IgD-negative memory B cell (primary cell): ENCODE data around the gene CRYBG1. TPM values are rescaled to one million over a fixed set of nuclear protein-coding genes. Genes with fewer than 3 reads are reported as not detected.

Source experiments
- H3K27ac Mint-ChIP-seq, 3 donors: one replicate each; pipeline ENCODE4 v1.8.0; 2020 to 2022; ENCODE audit warnings: mild to moderate bottlenecking in 3 of 3, mixed read lengths in 3 of 3, moderate library complexity in 1 of 3
- H3K27me3 Mint-ChIP-seq: one replicate; pipeline ENCODE4 v1.8.0; 2021; ENCODE audit warnings: mixed read lengths
- H3K36me3 Mint-ChIP-seq: one replicate; pipeline ENCODE4 v1.8.0; 2020; ENCODE audit warnings: mild to moderate bottlenecking, mixed read lengths
- H3K4me1 Mint-ChIP-seq, 3 donors: one replicate each; pipeline ENCODE4 v1.8.0; 2020 to 2022; ENCODE audit warnings: mixed read lengths in 3 of 3, mild to moderate bottlenecking in 1 of 3
- H3K4me3 Mint-ChIP-seq, 4 donors: one replicate each; pipeline ENCODE4 v1.8.0; 2020 to 2022; ENCODE audit warnings: mild to moderate bottlenecking in 4 of 4, mixed read lengths in 4 of 4, moderate library complexity in 3 of 4
- H3K9me3 Mint-ChIP-seq, 3 donors: one replicate each; pipeline ENCODE4 v1.8.0; 2020 to 2021; ENCODE audit warnings: mixed read lengths in 3 of 3, mild to moderate bottlenecking in 1 of 3
- polyA plus RNA-seq: library from polyadenylated mRNA; unstranded; fragments of 300-500 nt; fragmentation: Illumina TruSeq; gene quantifications from one replicate; pipeline ENCODE4 v1.2.3, GENCODE V29; 2021

CRYBG1 gene
- polyA plus RNA-seq, 1 donor from 2014 or later = 18.1 TPM

GRCh38 chr6:106360989-106361430 is 493 bp downstream of the CRYBG1 start:
- H3K4me1 Mint-ChIP-seq = peaks cover 4 to 11% (median 6%) of the 10 kb centered on the region in 3 donors
- peaks cover 16% of the 10 kb centered on the region for H3K27me3 Mint-ChIP-seq
- peak overlapping the region; percentile 78 to 97 (median 90) for H3K4me3 Mint-ChIP-seq
- H3K9me3 Mint-ChIP-seq = peaks cover 0 to 1% (median 0%) of the 10 kb centered on the region in 3 donors
- peak overlapping the region in 1 of 3 donors; percentile 92 for H3K27ac Mint-ChIP-seq
- no peaks in the 10 kb centered on the region for H3K36me3 Mint-ChIP-seq

- Mint-ChIP-seq H3K36me3 (no peaks in the 10 kb centered on the region), H3K27ac (no peak overlapping the region), H3K4me1 (peaks cover 4 to 11% (median 6%) of the 10 kb centered on the region in 3 donors), H3K9me3 (no peaks in the 10 kb centered on the region), H3K27me3 (peaks cover 7% of the 10 kb centered on the region), H3K4me3 (no peak overlapping the region)
Measured at GRCh38 chr6:106363401-106364138, 3.1 kb downstream of the CRYBG1 start.

GRCh38 chr6:106369739-106370138 is 9.2 kb downstream of the CRYBG1 start:
- H3K9me3 Mint-ChIP-seq = no peaks in the 10 kb centered on the region
- no peaks in the 10 kb centered on the region for H3K36me3 Mint-ChIP-seq
- H3K27ac Mint-ChIP-seq = no peak overlapping the region
- H3K4me3 Mint-ChIP-seq = no peak overlapping the region
- H3K4me1 Mint-ChIP-seq = no peaks in the 10 kb centered on the region
- peaks cover 2% of the 10 kb centered on the region for H3K27me3 Mint-ChIP-seq

- H3K9me3 Mint-ChIP-seq = no peaks in the 10 kb centered on the region
- H3K27me3 Mint-ChIP-seq = peaks cover 2% of the 10 kb centered on the region
- no peak overlapping the region for H3K4me3 Mint-ChIP-seq
- H3K4me1 Mint-ChIP-seq = no peaks in the 10 kb centered on the region
- no peaks in the 10 kb centered on the region for H3K36me3 Mint-ChIP-seq
- no peak overlapping the region for H3K27ac Mint-ChIP-seq
Measured at GRCh38 chr6:106370639-106371038, 10.1 kb downstream of the CRYBG1 start.

- Mint-ChIP-seq H3K27ac (no peak overlapping the region), H3K4me3 (no peak overlapping the region), H3K36me3 (no peaks in the 10 kb centered on the region), H3K27me3 (peaks cover 4% of the 10 kb centered on the region), H3K4me1 (peaks cover 0 to 5% (median 0%) of the 10 kb centered on the region in 3 donors), H3K9me3 (no peaks in the 10 kb centered on the region)
Measured at GRCh38 chr6:106372838-106373501, 12.5 kb downstream of the CRYBG1 start.

GRCh38 chr6:106373502-106374239 is 13.2 kb downstream of the CRYBG1 start:
- Mint-ChIP-seq H3K4me1 (peaks cover 0 to 5% (median 0%) of the 10 kb centered on the region in 3 donors), H3K4me3 (no peak overlapping the region), H3K36me3 (peaks cover 2% of the 10 kb centered on the region), H3K27me3 (peaks cover 4% of the 10 kb centered on the region), H3K9me3 (no peaks in the 10 kb centered on the region), H3K27ac (no peak overlapping the region)

GRCh38 chr6:106377061-106377540 is 16.6 kb downstream of the CRYBG1 start:
- Mint-ChIP-seq H3K4me1 (peaks cover 5 to 14% (median 5%) of the 10 kb centered on the region in 3 donors), H3K27me3 (peaks cover 7% of the 10 kb centered on the region), H3K4me3 (no peak overlapping the region), H3K9me3 (no peaks in the 10 kb centered on the region), H3K36me3 (peaks cover 2% of the 10 kb centered on the region), H3K27ac (peak overlapping the region in 1 of 3 donors; percentile 20)

- Mint-ChIP-seq H3K27me3 (peaks cover 6% of the 10 kb centered on the region), H3K9me3 (no peaks in the 10 kb centered on the region), H3K27ac (no peak overlapping the region), H3K4me1 (peaks cover 5 to 17% (median 6%) of the 10 kb centered on the region in 3 donors), H3K4me3 (no peak overlapping the region), H3K36me3 (peaks cover 2% of the 10 kb centered on the region)
Measured at GRCh38 chr6:106379951-106380350, 19.4 kb downstream of the CRYBG1 start.

GRCh38 chr6:106380407-106380806 is 19.9 kb downstream of the CRYBG1 start:
- Mint-ChIP-seq H3K27me3 (peaks cover 6% of the 10 kb centered on the region), H3K4me1 (peaks cover 5 to 17% (median 6%) of the 10 kb centered on the region in 3 donors), H3K9me3 (no peaks in the 10 kb centered on the region), H3K27ac (no peak overlapping the region), H3K4me3 (no peak overlapping the region), H3K36me3 (peaks cover 2% of the 10 kb centered on the region)

GRCh38 chr6:106381223-106381622 is 20.7 kb downstream of the CRYBG1 start:
- Mint-ChIP-seq H3K4me3 (no peak overlapping the region), H3K4me1 (peaks cover 5 to 17% (median 6%) of the 10 kb centered on the region in 3 donors), H3K27me3 (peaks cover 5% of the 10 kb centered on the region), H3K27ac (no peak overlapping the region), H3K9me3 (no peaks in the 10 kb centered on the region), H3K36me3 (peaks cover 2% of the 10 kb centered on the region)

- Mint-ChIP-seq H3K27ac (no peak overlapping the region), H3K4me3 (no peak overlapping the region), H3K27me3 (peaks cover 4% of the 10 kb centered on the region), H3K4me1 (peaks cover 5 to 15% (median 6%) of the 10 kb centered on the region in 3 donors), H3K9me3 (no peaks in the 10 kb centered on the region), H3K36me3 (peaks cover 2% of the 10 kb centered on the region)
Measured at GRCh38 chr6:106381881-106382280, 21.4 kb downstream of the CRYBG1 start.

- H3K36me3 Mint-ChIP-seq = no peaks in the 10 kb centered on the region
- H3K27ac Mint-ChIP-seq = no peak overlapping the region
- no peak overlapping the region for H3K4me3 Mint-ChIP-seq
- H3K4me1 Mint-ChIP-seq = peaks cover 5 to 12% (median 6%) of the 10 kb centered on the region in 3 donors
- no peaks in the 10 kb centered on the region for H3K9me3 Mint-ChIP-seq
- H3K27me3 Mint-ChIP-seq = peaks cover 4% of the 10 kb centered on the region
Measured at GRCh38 chr6:106383573-106383972, 23.1 kb downstream of the CRYBG1 start.

GRCh38 chr6:106385530-106385929 is 25.0 kb downstream of the CRYBG1 start:
- Mint-ChIP-seq H3K4me1 (peaks cover 5 to 12% (median 6%) of the 10 kb centered on the region in 3 donors), H3K36me3 (no peaks in the 10 kb centered on the region), H3K27me3 (peaks cover 4% of the 10 kb centered on the region), H3K9me3 (no peaks in the 10 kb centered on the region), H3K4me3 (no peak overlapping the region), H3K27ac (no peak overlapping the region)

GRCh38 chr6:106387875-106388274 is 27.4 kb downstream of the CRYBG1 start:
- no peak overlapping the region for H3K4me3 Mint-ChIP-seq
- no peaks in the 10 kb centered on the region for H3K9me3 Mint-ChIP-seq
- no peaks in the 10 kb centered on the region for H3K36me3 Mint-ChIP-seq

GRCh38 chr6:106390088-106390487 is 29.6 kb downstream of the CRYBG1 start:
- Mint-ChIP-seq H3K27me3 (no peaks in the 10 kb centered on the region), H3K36me3 (no peaks in the 10 kb centered on the region), H3K4me1 (no peaks in the 10 kb centered on the region), H3K27ac (no peak overlapping the region), H3K4me3 (no peak overlapping the region), H3K9me3 (no peaks in the 10 kb centered on the region)

More at GRCh38 chr6:106387875-106388274, 27.4 kb downstream of the CRYBG1 start:
- Mint-ChIP-seq H3K27me3 (no peaks in the 10 kb centered on the region), H3K27ac (no peak overlapping the region), H3K4me1 (peaks cover 0 to 3% (median 0%) of the 10 kb centered on the region in 3 donors)
